Adrenal gland (tissue), 12 donors: ENCODE data around the gene FCER1G. TPM values are rescaled to one million over a fixed set of nuclear protein-coding genes. Genes with fewer than 3 reads are reported as not detected.

Experiments
- DNase-seq, 7 donors: peaks; one replicate each; pipeline ENCODE4 v3.0.0-alpha.2; 2019 to 2020
- H3K27ac ChIP-seq, 5 donors: fragments of 200-600 bp; sonication (generic) in 4 of 5; 1 replicate in 3 of 5; 2 replicates in 2 of 5; pipeline versions ENCODE4 v1.5.1 to v1.8.0; 2016 to 2020; ENCODE audit warnings: mild to moderate bottlenecking in 1 of 5
- H3K27me3 ChIP-seq: fragments of 200-600 bp; 2 replicates; pipeline ENCODE4 v1.8.0; 2021
- H3K36me3 ChIP-seq, 2 donors: fragments of 200-600 bp; replicated peaks in 1 of 2; 1 replicate in 1 of 2; 2 replicates in 1 of 2; pipeline versions ENCODE4 v1.5.1 to v1.8.0; 2018 to 2022
- H3K4me1 ChIP-seq, 2 donors: fragments of 200-600 bp; replicated peaks in 1 of 2; 1 replicate in 1 of 2; 2 replicates in 1 of 2; pipeline versions ENCODE4 v1.5.1 to v1.8.0; 2018 to 2021
- H3K4me3 ChIP-seq, 4 donors: fragments of 200-600 bp; sonication (generic) in 3 of 4; one replicate each; pipeline ENCODE4 v1.5.1; 2016 to 2018
- H3K9me3 ChIP-seq, 3 donors: fragments of 200-600 bp; sonication (generic) in 1 of 3; replicated peaks in 1 of 3; 1 replicate in 2 of 3; 2 replicates in 1 of 3; pipeline versions ENCODE4 v1.5.1 to v1.8.0; 2016 to 2021
- POLR2A ChIP-seq, 2 donors: fragments of 450-650 bp; IDR thresholded peaks; one replicate each; pipeline ENCODE4 v1.6.1; 2017; ENCODE audit warnings: antibody characterized with exemption in 2 of 2, mild to moderate bottlenecking in 2 of 2, moderate library complexity in 1 of 2
- WGBS, 4 donors: extraction: QIAGEN DNeasy Blood & Tissue Kit in 2 of 4; methylation state at CpG; one replicate each; pipeline versions ENCODE4 v1.1.5 to v1.1.7; 2013 to 2017; 5-methylcytosine and 5-hydroxymethylcytosine counted together
- intact Hi-C, 2 donors: fragments of 100-400 bp; cut with DNase I; formaldehyde crosslinking; loops; one replicate each; pipeline versions ENCODE4 v1.14.1 to v1.15.0; 2022 to 2023
- polyA plus RNA-seq, 3 donors: library from polyadenylated mRNA; stranded (reverse); fragments of 200-250 nt in 2 of 3; fragments of 350-450 nt in 1 of 3; fragmentation: Illumina TruSeq in 1 of 3; extraction: RNeasy Lipid Tissue Mini Kit (QIAGEN cat#74804) in 1 of 3; gene quantifications; one replicate each; pipeline ENCODE4 v1.2.3, GENCODE V29; 2013 to 2014
- total RNA-seq, 9 donors: library from RNA; depleted of rRNA in 4 of 9; stranded (reverse); fragments of >200 nt in 4 of 9; fragments of 120-200 nt in 1 of 9; fragmentation: NEBNext Ultra II Directional in 1 of 9; extraction: Animal tissue kit (Norgen Biotek cat#: 25700) in 1 of 9; gene quantifications; one replicate each; pipeline versions ENCODE4 v1.1.0 to v1.2.4, GENCODE V29; 2013 to 2023
- TF ChIP-seq, protein P1 (sequence below), 6 experiments: fragments of 450-650 bp in 4 of 6; fragments of 200-600 bp in 2 of 6; sonication (generic) in 1 of 6; IDR thresholded peaks; 1 replicate in 5 of 6; 2 replicates in 1 of 6; pipeline versions ENCODE4 v1.5.1 to v1.8.0; 2016 to 2021; ENCODE audit warnings: antibody characterized with exemption in 6 of 6, mild to moderate bottlenecking in 2 of 6, moderate library complexity in 1 of 6
- donor health status: healthy with polysubstance abuse.
- donor health status: Bipolar disorder and iron deficiency.
- donor health status: DM: yes; HTN: yes; CAD: no.
- donor health status: DM: no; HTN: no; CAD: no.
- donor health status: DM: no; HTN: no; CAD: no.
- donor health status: DM: yes; HTN: yes; CAD: no.

Gene FCER1G
- total and polyA plus RNA-seq, 12 donors, result 5.5 to 239 (median 116) TPM

DNA sequence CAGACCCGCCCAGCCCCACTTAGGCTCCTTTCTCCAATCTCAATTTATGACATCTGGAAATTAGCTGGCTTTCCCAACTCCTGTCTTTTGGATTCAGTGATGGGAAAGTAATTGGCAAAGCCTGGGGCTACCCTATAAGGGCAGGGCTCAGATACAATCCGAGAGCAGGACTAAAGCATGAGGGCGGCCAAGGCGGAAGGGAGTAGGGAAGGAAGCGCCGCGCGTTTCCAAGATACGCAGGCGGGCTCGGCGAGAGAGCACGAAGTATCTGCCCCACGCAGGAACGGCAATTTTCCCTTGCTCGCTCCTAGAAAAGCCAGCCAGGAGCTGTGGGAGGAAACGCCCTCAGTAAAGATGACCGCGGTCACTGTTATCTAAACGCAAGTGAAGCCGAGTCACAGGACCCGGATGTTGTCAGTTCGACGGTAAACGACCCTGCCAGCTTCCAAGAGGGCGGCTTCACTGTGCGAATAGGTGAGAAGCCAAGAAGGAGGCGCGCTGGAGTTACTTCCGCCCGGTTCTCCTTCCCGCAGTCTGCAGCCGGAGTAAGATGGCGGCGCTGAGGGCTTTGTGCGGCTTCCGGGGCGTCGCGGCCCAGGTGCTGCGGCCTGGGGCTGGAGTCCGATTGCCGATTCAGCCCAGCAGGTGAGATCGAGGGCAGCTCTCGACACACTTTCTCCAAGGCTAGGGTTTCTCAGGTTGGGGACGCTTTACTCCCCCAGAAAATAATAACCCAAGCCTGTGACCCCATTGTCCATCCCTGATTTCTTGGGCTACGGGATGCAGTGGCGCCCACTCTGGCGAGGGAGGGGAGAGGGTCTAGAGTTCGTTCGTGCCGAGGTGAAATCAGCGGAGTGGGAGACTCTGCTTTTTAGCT, 13.0 kb upstream of the FCER1G start, which contains the start of gene NDUFS2:
Gene NDUFS2, plus strand, starts transcription at position 532 of the 877 bp plus-strand sequence. Its CDS starts 19 bp downstream, at position 551.
- Histone ChIP-seq H3K27ac (peak within 1 kb of the TSS; percentile 86 to 99 (median 93)), H3K4me3 (peak within 1 kb of the TSS; percentile 52 to 83 (median 73)), H3K4me1 (peaks cover 51 to 81% of the 10 kb centered on the region in 2 donors), H3K9me3 (no peaks in the 10 kb centered on the region), H3K36me3 (peaks cover 0 to 32% of the 10 kb centered on the region in 2 donors), H3K27me3 (no peaks in the 10 kb centered on the region)
- TF ChIP-seq, protein P1, sequence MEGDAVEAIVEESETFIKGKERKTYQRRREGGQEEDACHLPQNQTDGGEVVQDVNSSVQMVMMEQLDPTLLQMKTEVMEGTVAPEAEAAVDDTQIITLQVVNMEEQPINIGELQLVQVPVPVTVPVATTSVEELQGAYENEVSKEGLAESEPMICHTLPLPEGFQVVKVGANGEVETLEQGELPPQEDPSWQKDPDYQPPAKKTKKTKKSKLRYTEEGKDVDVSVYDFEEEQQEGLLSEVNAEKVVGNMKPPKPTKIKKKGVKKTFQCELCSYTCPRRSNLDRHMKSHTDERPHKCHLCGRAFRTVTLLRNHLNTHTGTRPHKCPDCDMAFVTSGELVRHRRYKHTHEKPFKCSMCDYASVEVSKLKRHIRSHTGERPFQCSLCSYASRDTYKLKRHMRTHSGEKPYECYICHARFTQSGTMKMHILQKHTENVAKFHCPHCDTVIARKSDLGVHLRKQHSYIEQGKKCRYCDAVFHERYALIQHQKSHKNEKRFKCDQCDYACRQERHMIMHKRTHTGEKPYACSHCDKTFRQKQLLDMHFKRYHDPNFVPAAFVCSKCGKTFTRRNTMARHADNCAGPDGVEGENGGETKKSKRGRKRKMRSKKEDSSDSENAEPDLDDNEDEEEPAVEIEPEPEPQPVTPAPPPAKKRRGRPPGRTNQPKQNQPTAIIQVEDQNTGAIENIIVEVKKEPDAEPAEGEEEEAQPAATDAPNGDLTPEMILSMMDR (IDR thresholded peaks at IDR 0.05), result peak in 1 of 6 experiments; percentile 3
- TF ChIP-seq POLR2A (IDR thresholded peaks at IDR 0.05), result peak; percentile 51 to 88
- peak; percentile 96 to 100 (median 99) for DNase-seq
- intact Hi-C loops, result no loop called here
- 2 to 8% (median 2%) methylated on average over 20 to 53 of the region's 53 CpGs for WGBS, 4 donors

DNA sequence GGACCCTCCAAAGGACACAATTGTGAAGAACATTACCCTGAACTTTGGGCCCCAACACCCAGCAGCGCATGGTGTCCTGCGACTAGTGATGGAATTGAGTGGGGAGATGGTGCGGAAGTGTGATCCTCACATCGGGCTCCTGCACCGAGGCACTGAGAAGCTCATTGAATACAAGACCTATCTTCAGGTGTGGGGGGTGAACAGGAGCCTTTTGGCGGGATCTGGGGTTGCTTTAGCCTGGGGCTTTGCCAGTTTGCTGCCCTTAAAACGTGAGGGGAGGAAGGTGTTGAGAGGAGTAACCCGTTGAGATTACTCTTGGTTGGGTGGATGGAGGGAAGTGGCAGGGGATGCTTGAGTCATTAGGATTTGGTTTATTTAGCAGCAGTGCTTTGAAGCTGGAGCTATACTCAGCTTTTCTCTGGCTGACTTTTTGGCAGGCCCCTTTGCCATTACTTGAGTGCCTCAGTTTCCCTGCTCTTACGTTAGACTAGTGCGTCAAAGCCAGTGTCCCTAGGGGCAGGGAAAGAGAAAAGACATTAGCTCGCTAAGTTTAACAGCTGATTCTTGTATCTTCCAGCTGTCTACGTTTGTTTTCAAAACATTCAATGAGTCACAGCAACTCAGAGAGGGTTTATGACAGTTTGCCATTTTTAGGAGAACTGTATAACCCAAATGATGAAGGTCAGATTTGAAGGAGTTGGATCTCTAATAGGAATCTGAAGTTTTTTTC, 8.5 kb upstream of the FCER1G start:
- intact Hi-C loops, result no loop called here
- TF ChIP-seq, protein P1 (IDR thresholded peaks at IDR 0.05), result no peak
- TF ChIP-seq POLR2A (IDR thresholded peaks at IDR 0.05), result peak in 1 of 2 donors; percentile 9
- H3K27me3 ChIP-seq, result no peaks in the 10 kb centered on the region
- DNase-seq, result peak in 3 of 7 donors; percentile 35 to 72 (median 57)
- H3K9me3 ChIP-seq, result no peaks in the 10 kb centered on the region
- H3K4me3 ChIP-seq, result peak overlapping the region in 1 of 4 donors; percentile 35
- peaks cover 0 to 68% of the 10 kb centered on the region in 2 donors for H3K36me3 ChIP-seq
- peaks cover 36 to 69% of the 10 kb centered on the region in 2 donors for H3K4me1 ChIP-seq
- 61 to 67% (median 64%) methylated on average over 12 of the region's 12 CpGs for WGBS, 4 donors
- peak overlapping the region; percentile 59 to 95 (median 77) for H3K27ac ChIP-seq

DNA sequence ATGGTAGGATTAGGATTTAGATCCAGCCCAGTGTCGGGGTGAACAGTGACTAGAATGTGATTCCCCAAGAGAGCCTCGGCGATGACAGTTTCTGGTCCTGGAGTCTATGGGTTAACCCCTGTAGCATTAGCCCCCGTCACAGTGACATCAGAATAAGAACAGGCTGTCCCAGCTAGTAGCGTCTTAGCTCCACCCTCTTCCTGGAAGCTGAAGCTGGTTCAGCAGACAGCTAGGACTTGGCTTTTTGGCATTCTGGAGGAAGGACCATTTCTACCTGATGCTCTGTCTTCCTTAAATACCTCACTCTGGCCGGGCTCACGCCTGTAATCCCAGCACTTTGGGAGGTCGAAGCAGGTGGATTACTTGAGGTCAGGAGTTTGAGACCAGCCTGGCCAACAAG, 7.9 kb upstream of the FCER1G start:
- peaks cover 33 to 65% of the 10 kb centered on the region in 2 donors for H3K4me1 ChIP-seq
- intact Hi-C loops, result no loop called here
- peak; percentile 6 to 36 for TF ChIP-seq POLR2A (IDR thresholded peaks at IDR 0.05)
- TF ChIP-seq, protein P1 (IDR thresholded peaks at IDR 0.05), result no peak
- H3K36me3 ChIP-seq, result peaks cover 0 to 74% of the 10 kb centered on the region in 2 donors
- 33 to 45% (median 39%) methylated on average over 8 of the region's 8 CpGs for WGBS, 4 donors
- H3K27ac ChIP-seq, result peak overlapping the region; percentile 59 to 95 (median 77)
- peak overlapping the region in 1 of 4 donors; percentile 35 for H3K4me3 ChIP-seq
- DNase-seq, result peak; percentile 71 to 91 (median 86)
- no peaks in the 10 kb centered on the region for H3K27me3 ChIP-seq
- H3K9me3 ChIP-seq, result no peaks in the 10 kb centered on the region
